NCI-H1092 treated with DMSO at 0.1 percent for 48 hours (cell line): ENCODE data around the gene RBL1.

Source experiments
- DNase-seq: peaks from one replicate; lab custom pipeline; 2025; lab: John Stamatoyannopoulos, UW

The RBL1 gene

DNA sequence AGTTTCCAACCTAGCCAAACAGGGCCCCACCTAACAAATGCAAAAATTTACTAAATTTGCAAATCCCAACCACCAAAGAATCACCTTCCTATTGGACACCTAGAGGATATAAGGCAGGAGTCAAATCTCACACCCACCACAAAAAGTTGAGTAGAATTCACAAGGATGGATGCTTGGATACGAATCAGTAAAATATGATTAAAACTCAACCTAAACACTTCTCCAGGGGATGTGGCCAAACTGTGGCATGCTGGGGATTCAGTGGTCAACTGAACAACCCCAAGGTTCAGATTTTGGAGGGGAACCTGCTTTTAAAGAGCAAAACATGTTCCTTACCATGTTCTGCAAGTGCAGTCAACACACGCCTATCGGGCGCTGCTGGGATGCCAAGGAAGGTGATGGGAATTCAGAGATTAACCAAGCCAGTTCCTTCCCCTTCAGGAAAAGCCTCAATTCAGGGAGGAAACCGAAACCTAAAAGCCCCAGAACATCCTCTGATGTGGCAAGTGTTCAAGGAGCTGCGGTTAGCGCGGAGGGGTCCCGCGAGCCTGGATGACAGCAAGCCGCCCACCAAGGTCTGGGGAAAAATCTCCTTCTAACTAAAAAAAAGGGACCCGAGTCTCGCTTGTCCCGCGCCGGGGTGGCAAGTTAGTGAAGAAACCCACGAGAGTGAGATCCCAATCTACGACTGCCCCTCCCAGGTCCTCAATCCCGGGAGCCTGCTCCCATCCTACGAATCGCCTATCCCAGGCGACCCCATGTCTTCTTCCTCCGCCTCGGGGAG is 145.2 kb downstream of the RBL1 start:
- DNase-seq, result peak; percentile 8
